GM18520 (cell line): ENCODE results near the gene NLRC4.
"Not testable (repeated sequence)": the region's sequence is repeated elsewhere in the genome, so short reads cannot be mapped to it uniquely, and the experiment has no call there.

Experiments used
- ATAC-seq: cut with Tn5 transposase; IDR thresholded peaks from one replicate; pipeline ENCODE4 v1.9.1; 2021; ENCODE audit not compliant: unreplicated experiment

NLRC4 gene, protein sequence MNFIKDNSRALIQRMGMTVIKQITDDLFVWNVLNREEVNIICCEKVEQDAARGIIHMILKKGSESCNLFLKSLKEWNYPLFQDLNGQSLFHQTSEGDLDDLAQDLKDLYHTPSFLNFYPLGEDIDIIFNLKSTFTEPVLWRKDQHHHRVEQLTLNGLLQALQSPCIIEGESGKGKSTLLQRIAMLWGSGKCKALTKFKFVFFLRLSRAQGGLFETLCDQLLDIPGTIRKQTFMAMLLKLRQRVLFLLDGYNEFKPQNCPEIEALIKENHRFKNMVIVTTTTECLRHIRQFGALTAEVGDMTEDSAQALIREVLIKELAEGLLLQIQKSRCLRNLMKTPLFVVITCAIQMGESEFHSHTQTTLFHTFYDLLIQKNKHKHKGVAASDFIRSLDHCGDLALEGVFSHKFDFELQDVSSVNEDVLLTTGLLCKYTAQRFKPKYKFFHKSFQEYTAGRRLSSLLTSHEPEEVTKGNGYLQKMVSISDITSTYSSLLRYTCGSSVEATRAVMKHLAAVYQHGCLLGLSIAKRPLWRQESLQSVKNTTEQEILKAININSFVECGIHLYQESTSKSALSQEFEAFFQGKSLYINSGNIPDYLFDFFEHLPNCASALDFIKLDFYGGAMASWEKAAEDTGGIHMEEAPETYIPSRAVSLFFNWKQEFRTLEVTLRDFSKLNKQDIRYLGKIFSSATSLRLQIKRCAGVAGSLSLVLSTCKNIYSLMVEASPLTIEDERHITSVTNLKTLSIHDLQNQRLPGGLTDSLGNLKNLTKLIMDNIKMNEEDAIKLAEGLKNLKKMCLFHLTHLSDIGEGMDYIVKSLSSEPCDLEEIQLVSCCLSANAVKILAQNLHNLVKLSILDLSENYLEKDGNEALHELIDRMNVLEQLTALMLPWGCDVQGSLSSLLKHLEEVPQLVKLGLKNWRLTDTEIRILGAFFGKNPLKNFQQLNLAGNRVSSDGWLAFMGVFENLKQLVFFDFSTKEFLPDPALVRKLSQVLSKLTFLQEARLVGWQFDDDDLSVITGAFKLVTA

DNA sequence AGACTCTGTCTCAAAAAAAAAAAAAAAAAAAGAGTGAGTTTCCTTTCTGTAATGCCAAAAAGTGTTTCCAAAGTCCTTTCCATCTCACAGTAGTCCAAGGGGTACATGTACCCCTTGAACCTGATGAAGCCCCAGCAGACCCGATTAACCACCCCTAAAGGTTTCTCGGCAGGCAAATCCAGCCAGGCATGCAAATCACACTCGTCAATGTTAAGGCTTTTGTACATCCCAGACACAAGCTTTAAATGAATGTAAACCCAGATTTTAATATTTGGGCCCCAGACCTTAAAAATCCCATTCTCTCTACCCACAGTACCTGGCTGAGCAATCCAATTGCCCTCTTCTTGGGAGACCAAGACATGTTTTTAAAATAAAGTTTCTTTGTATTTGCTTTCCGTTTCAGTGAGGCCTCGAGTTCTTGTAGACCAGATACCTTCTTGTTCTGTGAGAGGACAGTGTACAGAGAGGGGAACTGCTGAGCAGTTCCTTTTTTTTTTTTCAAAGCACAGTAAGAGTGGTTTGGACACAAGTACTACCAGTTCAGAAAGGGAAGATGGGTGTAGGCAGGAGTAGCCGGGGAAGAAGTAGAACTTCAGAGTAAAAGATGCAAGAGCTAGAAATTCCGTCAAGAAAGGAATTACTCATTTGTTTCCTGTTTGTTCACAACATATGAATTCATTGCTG, at the start of gene NLRC4:
NLRC4 (minus strand) TSS at position 465 of the 684 bp plus-strand sequence. CDS start 8,111 bp downstream, outside the sequence.
- peak; percentile 63 for ATAC-seq

DNA sequence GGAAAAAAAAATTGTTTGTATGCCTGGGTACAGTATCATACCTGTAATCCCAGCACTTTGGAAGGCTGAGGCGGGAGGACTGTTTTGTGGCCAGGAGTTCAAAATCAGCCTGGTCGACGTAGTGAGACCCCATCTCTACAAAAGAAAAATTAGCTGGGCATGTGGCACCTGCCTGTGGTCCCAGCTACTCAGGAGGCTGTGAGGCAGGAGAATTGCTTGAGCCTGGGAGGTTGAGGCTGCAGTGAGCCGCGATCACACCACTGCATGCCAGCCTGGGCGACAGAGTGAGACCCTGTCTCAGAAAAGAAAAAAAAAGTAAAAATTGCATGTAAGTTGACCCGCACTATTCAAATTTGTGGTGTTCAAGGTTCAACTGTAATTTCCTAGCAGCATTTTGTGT, 45.9 kb upstream of the NLRC4 start:
- no peak for ATAC-seq

DNA sequence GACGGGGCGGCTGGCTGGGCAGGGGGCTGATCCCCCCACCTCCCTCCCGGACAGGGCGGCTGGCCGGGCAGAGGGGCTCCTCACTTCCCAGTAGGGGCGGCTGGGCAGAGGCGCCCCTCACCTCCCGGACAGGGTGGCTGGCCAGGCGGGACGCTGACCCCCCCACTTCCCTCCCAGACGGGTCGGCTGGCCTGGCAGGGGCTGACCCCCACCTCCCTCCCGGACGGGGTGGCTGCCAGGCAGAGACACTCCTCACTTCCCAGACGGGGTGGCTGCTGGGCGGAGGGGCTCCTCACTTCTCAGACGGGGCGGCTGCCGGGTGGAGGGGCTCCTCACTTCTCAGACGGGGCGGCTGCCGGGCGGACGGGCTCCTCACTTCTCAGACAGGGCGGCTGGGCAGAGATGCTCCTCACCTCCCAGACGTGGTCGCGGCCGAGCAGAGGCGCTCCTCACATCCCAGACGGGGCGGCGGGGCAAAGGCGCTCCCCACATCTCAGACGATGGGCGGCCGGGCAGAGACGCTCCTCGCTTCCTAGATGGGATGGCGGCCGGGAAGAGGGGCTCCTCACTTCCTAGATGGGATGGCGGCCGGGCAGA, 29.4 kb upstream of the NLRC4 start:
- ATAC-seq, result not testable (repeated sequence)

DNA sequence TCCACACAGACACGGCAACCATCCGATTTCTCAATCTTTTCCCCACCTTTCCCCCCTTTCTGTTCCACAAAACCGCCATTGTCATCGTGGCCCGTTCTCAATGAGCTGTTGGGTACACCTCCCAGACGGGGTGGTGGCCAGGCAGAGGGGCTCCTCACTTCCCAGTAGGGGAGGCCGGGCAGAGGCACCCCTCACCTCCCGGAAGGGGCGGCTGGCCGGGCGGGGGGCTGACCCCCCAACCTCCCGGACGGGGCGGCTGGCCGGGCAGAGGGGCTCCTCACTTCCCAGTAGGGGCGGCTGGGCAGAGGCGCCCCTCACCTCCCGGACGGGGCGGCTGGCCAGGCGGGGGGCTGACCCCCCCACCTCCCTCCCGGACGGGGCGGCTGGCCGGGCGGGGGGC, 28.8 kb upstream of the NLRC4 start:
- not testable (repeated sequence) for ATAC-seq

DNA sequence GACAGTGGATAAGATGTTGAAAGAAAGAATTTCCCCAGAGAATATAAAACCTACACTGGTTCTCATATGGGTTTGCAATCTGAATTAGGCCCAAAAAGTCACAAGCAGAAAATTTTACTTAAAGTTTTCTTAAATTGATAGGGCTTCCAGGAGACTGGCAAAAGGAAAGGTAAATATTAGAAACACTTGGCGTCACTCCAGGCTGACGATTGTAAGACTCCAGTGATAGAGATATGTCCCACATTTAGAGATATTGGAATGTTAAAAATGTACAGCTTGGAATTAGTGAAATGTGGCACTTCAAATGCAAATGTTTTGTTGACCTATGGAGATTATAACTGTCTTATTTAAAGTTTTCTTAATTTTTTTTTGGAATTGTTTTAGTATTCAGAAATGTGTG, 27.1 kb upstream of the NLRC4 start:
- ATAC-seq, result no peak

DNA sequence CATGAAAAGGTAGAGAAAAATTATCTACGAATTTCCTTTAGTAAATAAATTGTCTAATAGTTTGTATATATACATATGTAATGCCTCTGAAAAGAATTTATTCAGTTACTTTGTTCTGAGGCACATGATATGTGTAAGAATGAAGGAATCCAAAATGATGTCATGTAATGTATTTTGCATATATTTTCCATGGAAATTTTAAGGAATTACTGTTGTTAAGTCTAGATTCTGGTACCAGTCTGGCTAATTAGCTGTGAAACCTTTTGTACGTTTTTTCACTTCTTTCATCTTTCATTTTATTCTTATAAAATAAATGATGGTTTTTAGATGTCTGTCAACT, 25.3 kb upstream of the NLRC4 start:
- no peak for ATAC-seq

DNA sequence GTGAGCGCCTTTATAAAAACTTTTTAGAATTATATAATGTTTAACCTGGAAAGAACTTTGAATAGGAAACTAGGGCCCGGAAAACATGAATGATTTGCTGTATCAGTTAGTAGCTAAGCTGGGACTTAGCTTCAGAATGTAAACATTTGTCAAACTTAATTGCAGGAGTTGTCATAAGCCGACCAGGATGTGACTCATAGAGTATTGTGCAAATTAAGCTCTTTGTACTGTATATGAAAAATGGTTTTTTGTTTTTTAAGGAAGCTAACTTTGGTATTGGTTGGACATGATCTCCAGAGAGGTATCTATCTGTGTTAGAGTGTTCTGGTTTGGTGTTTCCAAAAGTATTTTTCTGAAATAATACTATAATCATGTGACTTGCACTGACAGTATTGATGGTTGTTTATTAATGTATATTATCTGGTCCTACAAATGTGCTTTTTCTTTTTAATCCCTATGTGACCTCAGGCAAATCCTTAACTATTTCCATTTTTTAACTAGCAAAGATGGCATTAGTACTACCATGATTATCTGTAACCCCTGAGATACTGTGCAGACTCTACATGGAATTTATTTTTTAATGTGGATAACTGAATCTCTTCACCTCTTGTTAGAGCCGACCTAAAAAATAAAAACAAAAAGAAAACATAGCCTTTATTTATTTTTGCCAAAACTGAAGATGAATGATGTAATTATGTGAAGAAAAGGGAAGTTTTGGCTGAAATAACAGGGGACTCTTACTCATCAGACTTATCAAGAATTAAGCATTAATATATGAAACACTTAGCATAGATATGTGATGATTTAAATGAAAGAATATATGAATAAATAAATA, 24.7 kb upstream of the NLRC4 start:
- ATAC-seq, result no peak

DNA sequence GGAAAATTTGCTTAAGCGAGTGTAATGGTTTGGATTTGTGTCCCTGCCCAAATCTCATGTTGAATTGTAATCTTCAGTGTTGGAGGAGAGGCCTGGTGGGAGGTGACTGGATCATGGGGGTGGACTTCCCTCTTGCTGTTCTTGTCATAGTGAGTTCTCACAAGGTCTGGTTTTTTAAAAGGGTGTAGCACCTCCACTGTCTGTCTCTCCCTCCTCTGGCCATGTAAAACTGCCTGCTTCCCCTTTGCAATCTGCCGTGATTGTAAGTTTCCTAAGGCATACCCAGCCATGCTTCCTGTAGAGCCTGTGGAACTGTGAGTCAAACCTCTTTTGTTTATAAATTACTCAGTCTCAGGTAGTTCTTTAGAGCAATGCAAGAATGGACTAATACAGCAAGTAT, 19.6 kb upstream of the NLRC4 start:
- ATAC-seq, result no peak

DNA sequence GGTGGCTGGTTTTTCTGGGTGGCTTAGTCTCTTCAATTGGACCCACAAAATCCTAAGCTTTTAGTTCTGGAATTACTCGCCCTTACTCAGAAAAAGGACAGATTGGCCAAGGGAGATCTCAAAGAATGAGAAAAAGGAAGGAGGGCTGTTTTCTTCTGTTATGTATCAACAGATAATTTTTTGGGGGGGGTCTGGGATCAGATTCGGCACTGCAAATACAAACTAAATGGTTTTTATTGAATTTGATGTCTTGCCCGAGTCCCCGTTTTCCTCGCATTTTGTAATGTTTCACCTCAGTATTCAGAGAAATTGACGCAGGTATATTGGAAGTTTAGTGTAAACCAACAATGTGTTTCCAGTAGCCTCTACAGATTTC, 13.8 kb upstream of the NLRC4 start:
- ATAC-seq, result no peak

DNA sequence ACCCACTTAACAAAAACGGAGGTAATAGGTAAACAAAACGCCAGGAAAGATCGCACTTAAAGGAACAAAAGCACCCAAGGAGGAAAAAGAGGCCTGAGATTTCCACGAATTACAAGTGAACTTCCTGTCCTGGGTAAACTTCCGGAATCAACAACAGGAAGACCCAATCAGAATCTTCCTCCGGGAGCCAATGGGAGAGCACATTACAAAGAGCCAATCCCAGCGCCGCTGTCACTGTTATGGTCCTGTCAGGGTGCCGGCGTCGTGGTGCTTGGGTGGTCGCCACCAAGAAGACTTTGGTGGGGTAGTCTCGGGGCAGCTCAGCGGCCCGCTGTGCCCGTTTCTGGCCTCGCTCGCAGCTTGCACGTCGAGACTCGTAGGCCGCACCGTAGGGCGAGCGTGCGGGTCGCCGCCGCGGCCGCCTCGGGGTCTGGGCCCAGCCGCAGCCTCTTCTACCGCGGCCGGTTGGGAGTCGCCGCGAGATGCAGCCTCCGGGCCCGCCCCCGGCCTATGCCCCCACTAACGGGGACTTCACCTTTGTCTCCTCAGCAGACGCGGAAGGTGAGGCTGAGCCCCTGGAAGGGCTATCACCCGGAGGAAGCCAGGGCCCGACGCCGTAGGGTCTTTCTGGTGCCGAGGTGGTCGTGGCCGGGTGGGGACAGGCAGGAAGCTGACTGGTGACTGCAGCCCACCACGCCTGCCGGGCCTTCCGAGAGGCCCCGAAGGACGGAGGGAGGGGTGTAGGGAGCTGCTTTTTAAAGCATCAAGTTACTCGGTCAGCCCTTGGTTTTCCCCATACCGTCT, 13.2 kb upstream of the NLRC4 start, which contains the start of gene YIPF4:
YIPF4 (plus strand) TSS at position 231 of the 804 bp plus-strand sequence; CDS start at position 483, 252 bp downstream.
- ATAC-seq, result peak; percentile 97

DNA sequence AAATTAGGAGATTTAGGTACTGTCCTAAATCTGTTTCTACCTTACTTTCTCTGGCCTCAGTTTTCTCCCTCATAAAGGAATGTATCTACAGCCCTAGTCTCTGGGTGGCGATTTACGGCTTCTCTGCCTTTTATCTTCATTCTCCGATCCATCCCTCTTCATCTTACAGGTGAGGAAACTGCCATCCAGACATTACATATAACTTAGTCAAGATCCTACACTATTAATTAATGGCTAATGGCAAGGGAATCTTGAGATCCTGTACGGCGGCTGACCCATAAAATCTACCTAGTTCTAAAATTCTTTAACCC, 12.6 kb upstream of the NLRC4 start:
- no peak for ATAC-seq

DNA sequence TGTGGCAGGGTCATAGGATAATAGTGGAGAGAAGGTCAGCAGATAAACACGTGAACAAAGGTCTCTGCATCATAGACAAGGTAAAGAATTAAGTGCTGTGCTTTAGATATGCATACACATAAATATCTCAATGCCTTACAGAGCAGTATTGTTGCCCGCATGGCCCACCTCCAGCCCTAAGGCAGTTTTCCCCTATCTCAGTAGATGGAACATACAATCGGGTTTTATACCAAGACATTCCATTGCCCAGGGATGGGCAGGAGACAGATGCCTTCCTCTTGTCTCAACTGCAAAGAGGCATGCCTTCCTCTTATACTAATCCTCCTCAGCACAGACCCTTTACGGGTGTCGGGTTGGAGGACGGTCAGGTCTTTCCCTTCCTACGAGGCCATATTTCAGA, 11.1 kb upstream of the NLRC4 start:
- ATAC-seq, result not testable (repeated sequence)

DNA sequence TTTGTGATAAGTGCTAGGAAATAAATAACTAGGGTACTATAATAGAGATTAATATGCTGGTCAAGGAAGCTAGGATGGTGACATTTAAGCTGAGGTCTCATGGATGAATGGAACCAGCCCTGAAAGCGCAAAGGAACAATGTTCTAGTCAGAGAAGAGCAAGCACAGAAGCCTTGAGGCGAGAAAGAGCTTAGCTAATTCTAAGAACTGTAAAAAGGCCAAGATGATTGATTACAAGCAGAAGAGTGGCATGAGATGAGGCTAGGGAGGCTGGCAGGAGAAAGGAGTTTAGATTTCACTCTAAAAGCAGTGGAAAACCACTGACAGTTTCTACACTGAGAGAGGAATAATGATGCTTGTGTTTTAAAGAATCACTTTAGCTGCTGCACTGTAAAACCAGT, 9.6 kb upstream of the NLRC4 start:
- ATAC-seq, result no peak

DNA sequence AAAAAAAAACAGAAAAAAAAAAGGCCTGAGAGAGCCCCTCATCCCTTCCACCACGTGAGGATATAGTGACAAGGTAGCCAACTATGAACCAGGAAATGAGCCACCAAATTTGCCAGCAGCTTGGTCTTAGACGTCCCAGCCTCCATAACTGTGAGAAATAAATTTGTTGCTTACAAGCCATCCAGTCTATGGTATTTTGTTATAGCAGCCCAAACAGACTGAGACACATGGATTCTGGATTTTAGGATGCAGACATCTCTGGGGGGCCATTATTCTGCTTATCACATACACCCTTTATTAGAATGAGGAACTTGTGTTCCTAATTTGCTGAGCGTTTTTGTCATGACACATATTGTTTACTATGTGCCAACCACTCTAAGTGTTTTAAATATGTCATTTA, 7.6 kb upstream of the NLRC4 start:
- no peak for ATAC-seq

DNA sequence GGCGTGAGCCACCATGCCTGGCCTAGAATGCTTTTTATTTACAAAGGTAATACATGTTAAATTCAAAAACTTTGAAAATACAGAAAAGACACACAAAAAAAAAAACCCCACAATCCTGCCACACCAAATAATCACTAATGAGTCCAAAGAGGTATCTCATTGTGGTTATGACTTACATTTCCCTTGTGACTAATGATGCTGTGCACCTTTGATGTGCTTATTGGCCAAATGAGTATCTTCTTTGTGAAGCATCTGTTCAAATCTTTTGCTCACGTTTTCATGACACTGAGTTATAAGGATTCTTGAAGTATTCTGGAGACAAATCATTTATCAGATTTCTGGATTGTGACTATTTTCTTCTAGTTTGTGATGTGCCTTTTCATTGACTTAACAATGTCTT, 6.4 kb upstream of the NLRC4 start:
- ATAC-seq, result no peak

DNA sequence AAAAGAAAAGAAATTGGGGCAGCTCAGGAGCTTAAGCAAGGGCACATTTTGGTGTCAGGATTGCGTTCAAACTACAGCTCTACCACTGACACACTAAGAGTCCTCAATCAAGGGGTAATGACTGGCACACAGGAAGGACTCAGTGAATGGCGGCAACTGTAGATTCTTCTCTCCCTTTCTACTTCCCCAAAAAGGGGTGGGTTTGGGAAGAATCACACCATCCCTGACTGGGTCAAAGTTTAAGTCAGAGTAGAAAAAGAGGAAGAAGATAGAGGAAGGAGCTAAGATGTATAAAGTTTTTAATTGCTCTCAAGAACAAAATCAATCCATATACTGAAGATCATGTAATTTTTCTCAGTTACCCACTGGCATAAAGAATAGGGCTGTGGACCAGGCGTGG, 2.6 kb downstream of the NLRC4 start:
- ATAC-seq, result no peak

DNA sequence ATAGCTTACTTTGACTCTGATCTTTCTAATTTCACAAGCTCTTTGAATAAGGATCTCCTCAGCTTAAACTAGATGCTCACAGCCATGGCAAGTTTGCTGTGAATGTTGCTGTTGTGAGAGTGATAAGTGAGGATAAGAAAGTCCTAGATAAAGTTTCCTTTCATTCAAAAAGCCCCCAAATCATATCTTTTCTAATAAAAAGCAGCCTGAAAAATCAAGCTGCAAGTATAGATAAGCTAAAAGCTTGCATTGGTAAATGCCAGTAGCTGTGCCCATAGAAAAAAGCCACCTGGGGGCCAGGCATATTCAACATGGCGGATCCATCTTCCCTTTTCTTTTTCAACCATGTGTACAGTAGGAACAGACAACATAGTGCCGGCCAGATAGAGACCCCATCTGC, 4.3 kb downstream of the NLRC4 start:
- no peak for ATAC-seq

DNA sequence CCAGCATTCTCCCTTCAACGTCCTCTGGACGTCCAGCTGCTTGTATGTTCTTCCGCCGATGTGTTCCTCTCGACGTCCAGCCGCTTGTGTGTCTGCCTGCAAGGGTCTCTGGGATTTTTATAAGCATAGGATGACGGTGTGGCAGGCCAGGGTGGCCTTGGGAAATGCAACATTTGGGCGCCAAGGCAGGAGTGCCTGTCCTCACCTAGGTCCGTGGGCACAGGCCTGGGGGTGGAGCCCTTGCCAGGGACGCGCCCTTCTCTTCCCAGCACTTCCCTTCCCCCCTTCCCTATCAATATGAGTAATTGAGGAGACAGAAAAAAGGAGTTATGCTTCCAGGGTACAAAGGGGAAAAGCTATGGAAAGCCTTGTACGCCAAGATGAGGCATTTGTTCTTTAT, 6.4 kb downstream of the NLRC4 start:
- no peak for ATAC-seq

DNA sequence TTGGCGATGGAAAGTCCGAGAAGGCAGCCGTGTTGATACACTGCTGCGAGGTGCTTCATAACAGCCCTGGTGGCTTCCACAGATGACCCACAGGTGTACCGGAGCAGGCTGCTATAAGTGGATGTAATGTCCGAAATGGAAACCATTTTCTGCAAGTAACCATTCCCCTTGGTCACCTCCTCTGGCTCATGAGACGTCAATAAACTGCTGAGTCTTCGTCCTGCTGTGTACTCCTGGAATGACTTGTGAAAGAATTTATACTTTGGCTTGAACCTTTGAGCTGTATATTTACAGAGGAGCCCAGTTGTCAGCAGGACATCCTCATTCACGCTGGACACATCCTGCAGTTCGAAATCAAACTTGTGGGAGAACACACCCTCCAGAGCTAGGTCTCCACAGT, 14.4 kb downstream of the NLRC4 start:
- ATAC-seq, result no peak
